GM12864 (cell line): ENCODE measurements around the gene LZTS3.
"Not testable (repeated sequence)": the region's sequence is repeated elsewhere in the genome, so short reads cannot be mapped to it uniquely, and the experiment has no call there.

Experiments used
- DNase-seq: peaks from one replicate; pipeline ENCODE4 v3.0.0-alpha.2; 2011; ENCODE audit warnings: low read depth
- H3K4me3 ChIP-seq: 2 replicates; pipeline ENCODE4 v1.5.1; 2011; ENCODE audit warnings: mild to moderate bottlenecking, low read depth, low read length, control low read depth
- CTCF ChIP-seq: IDR thresholded peaks from 2 replicates; pipeline ENCODE4 v1.5.1; 2011; ENCODE audit warnings: low read depth, mild to moderate bottlenecking, moderate library complexity, low read length, control low read depth, inconsistent platforms; ENCODE audit errors: missing control alignments

The LZTS3 gene

GRCh38 chr20:3172933-3173609 lies at the start of gene LZTS3:
Gene LZTS3 (minus strand): TSS chr20:3173549. CDS start chr20:3167163, 6,386 bp downstream.
- peak within 1 kb of the TSS; percentile 79 for H3K4me3 ChIP-seq
- no peak for DNase-seq
- TF ChIP-seq CTCF: peak; percentile 7

- no peak overlapping the region for H3K4me3 ChIP-seq
- no peak for TF ChIP-seq CTCF
- DNase-seq: no peak
Measured at GRCh38 chr20:3221398-3222226, 48.3 kb upstream of the LZTS3 start.

- TF ChIP-seq CTCF: peak; percentile 88
- H3K4me3 ChIP-seq: no peak overlapping the region
- DNase-seq: no peak
Measured at GRCh38 chr20:3218307-3218988, 45.1 kb upstream of the LZTS3 start.

- not testable (repeated sequence) for H3K4me3 ChIP-seq, DNase-seq
Measured at GRCh38 chr20:3215359-3215917, 42.1 kb upstream of the LZTS3 start.

- TF ChIP-seq CTCF: no peak
- H3K4me3 ChIP-seq: no peak overlapping the region
- DNase-seq: no peak
Measured at GRCh38 chr20:3213226-3213625, 39.9 kb upstream of the LZTS3 start.

GRCh38 chr20:3210346-3210745 lies 37.0 kb upstream of the LZTS3 start:
- no peak for TF ChIP-seq CTCF
- H3K4me3 ChIP-seq: peak overlapping the region; percentile 91
- DNase-seq: no peak

- DNase-seq: no peak
- H3K4me3 ChIP-seq: peak overlapping the region; percentile 91
- TF ChIP-seq CTCF: no peak
Measured at GRCh38 chr20:3209946-3210317, 36.6 kb upstream of the LZTS3 start.
